ENCODE data around the gene RHOBTB3.
"Not testable (repeated sequence)": the region's sequence is repeated elsewhere in the genome, so short reads cannot be mapped to it uniquely, and the experiment has no call there.

The RHOBTB3 gene

GRCh38 chr5:95808013-95808685, 77.0 kb downstream of the RHOBTB3 start:
- Histone ChIP-seq H3K27ac (no peak overlapping the region), H3K9me3 (ENCODE audit: severe bottlenecking) (no peaks in the 10 kb centered on the region), H3K36me3 (no peaks in the 10 kb centered on the region; the same call in 1 of the 2 replicates), H3K4me3 (ENCODE audit: low read depth, low read length) (no peak overlapping the region), H3K27me3 (ENCODE audit: insufficient read depth, low read depth, severe bottlenecking) (no peaks in the 10 kb centered on the region)
- DNase-seq = no peak
- TF ChIP-seq CTCF (IDR thresholded peaks at IDR 0.05; ENCODE audit: low read depth, low read length) = no peak

GRCh38 chr5:95808686-95809413, 77.7 kb downstream of the RHOBTB3 start:
- Histone ChIP-seq H3K4me3 (ENCODE audit: low read depth, low read length) (no peak overlapping the region), H3K27ac (no peak overlapping the region), H3K27me3 (ENCODE audit: insufficient read depth, low read depth, severe bottlenecking) (no peaks in the 10 kb centered on the region), H3K36me3 (no peaks in the 10 kb centered on the region; the same call in 1 of the 2 replicates), H3K9me3 (ENCODE audit: severe bottlenecking) (no peaks in the 10 kb centered on the region)
- no peak for DNase-seq
- TF ChIP-seq CTCF (IDR thresholded peaks at IDR 0.05; ENCODE audit: low read depth, low read length) = no peak

GRCh38 chr5:95809414-95809960, 78.4 kb downstream of the RHOBTB3 start:
- DNase-seq = no peak
- H3K4me3 ChIP-seq (ENCODE audit: low read depth, low read length) = no peak overlapping the region
- no peaks in the 10 kb centered on the region for H3K27me3 ChIP-seq (ENCODE audit: insufficient read depth, low read depth, severe bottlenecking)
- no peaks in the 10 kb centered on the region; the same call in 1 of the 2 replicates for H3K36me3 ChIP-seq
- TF ChIP-seq CTCF (IDR thresholded peaks at IDR 0.05; ENCODE audit: low read depth, low read length) = no peak
- no peaks in the 10 kb centered on the region for H3K9me3 ChIP-seq (ENCODE audit: severe bottlenecking)
- H3K27ac ChIP-seq = no peak overlapping the region

- no peak overlapping the region for H3K4me3 ChIP-seq (ENCODE audit: low read depth, low read length)
- H3K36me3 ChIP-seq = no peaks in the 10 kb centered on the region; the same call in 1 of the 2 replicates
- no peak for TF ChIP-seq CTCF (IDR thresholded peaks at IDR 0.05; ENCODE audit: low read depth, low read length)
- no peak overlapping the region for H3K27ac ChIP-seq
- DNase-seq = no peak
- H3K27me3 ChIP-seq (ENCODE audit: insufficient read depth, low read depth, severe bottlenecking) = no peaks in the 10 kb centered on the region
- no peaks in the 10 kb centered on the region for H3K9me3 ChIP-seq (ENCODE audit: severe bottlenecking)
These were observed 79.4 kb downstream of the RHOBTB3 start for GRCh38 chr5:95810305-95811125.

- H3K27ac ChIP-seq; DNase-seq; H3K36me3 ChIP-seq; H3K27me3 ChIP-seq (ENCODE audit: insufficient read depth, low read depth, severe bottlenecking); H3K4me3 ChIP-seq (ENCODE audit: low read depth, low read length); H3K9me3 ChIP-seq (ENCODE audit: severe bottlenecking): not testable (repeated sequence)
These were observed 79.9 kb downstream of the RHOBTB3 start for GRCh38 chr5:95811126-95811423.

GRCh38 chr5:95811461-95812073, 80.4 kb downstream of the RHOBTB3 start:
- not testable (repeated sequence) for DNase-seq; H3K36me3 ChIP-seq; H3K4me3 ChIP-seq (ENCODE audit: low read depth, low read length); H3K27ac ChIP-seq; H3K9me3 ChIP-seq (ENCODE audit: severe bottlenecking); H3K27me3 ChIP-seq (ENCODE audit: insufficient read depth, low read depth, severe bottlenecking)

Data from WERI-Rb-1 (cell line).